ENCODE data around the gene CRACDL.

DNA sequence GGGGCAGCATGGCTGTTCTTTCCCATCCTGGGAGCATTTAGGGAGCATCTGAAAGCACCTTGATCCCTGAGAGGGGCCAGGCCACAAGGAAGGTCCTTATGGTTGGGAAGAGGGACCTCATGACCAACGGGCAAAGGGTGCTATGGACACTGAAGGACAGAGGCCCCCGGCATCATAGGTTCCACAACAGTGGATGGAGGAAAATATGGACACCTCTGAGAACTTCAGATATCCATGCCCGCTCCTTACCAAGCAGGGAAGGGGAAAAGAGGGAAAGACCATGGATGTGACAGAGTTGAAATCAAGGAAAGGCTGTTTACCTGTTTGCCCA is 111.0 kb downstream of the CRACDL start:
- TF ChIP-seq POLR2AphosphoS5 (IDR thresholded peaks at IDR 0.05; ENCODE audit: low read depth, low read length), result no peak
- TF ChIP-seq PAX5 (IDR thresholded peaks at IDR 0.05; ENCODE audit: insufficient read depth, low read length, severe bottlenecking), result no peak
- no peak for TF ChIP-seq TAF1 (IDR thresholded peaks at IDR 0.05; ENCODE audit: low read depth, low read length)
- no peak for TF ChIP-seq POLR2A (IDR thresholded peaks at IDR 0.05; ENCODE audit: low read depth, low read length)
- TF ChIP-seq POU2F2 (IDR thresholded peaks at IDR 0.05; ENCODE audit: low read depth, low read length), result no peak
